SK-N-SH (cell line): ENCODE data around the gene PCDH18. TPM values are rescaled to one million over a fixed set of nuclear protein-coding genes. Genes with fewer than 3 reads are reported as not detected.
"Not testable (repeated sequence)": the region's sequence is repeated elsewhere in the genome, so short reads cannot be mapped to it uniquely, and the experiment has no call there.

Experiments
- CTCF ChIA-PET: fragments of 300-600, 350-600 bp; formaldehyde crosslinking; extraction: SDS; loops from one replicate; lab custom pipeline; 2021; lab: Yijun Ruan, JAX
- POLR2A ChIA-PET: fragments of 350-600 bp; sonication (Branson Sonifier 250); formaldehyde crosslinking; extraction: SDS; loops from one replicate; lab custom pipeline; 2020; ENCODE audit warnings: antibody characterized with exemption, inconsistent platforms; lab: Yijun Ruan, JAX
- DNase-seq: peaks from one replicate; pipeline ENCODE4 v3.0.0; 2012
- H2AFZ ChIP-seq: fragments of 200-600 bp; sonication (generic); 2 replicates; pipeline ENCODE4 v1.8.1; 2016; ENCODE audit warnings: antibody characterized with exemption, mild to moderate bottlenecking, low read depth
- H3F3A ChIP-seq: fragments of 200-600 bp; sonication (generic); replicated peaks from 2 replicates; pipeline ENCODE3; 2016; ENCODE audit warnings: antibody characterized with exemption, mild to moderate bottlenecking; ENCODE audit not compliant: insufficient read depth
- H3K27ac ChIP-seq, 2 experiments: fragments of 200-500 bp in 1 of 2; fragments of 200-600 bp in 1 of 2; sonication (Bioruptor generic) in 1 of 2; sonication (generic), shearing (Covaris generic) in 1 of 2; 2 replicates each; pipeline versions ENCODE4 v1.5.1 to v1.6.1; 2014 to 2016; ENCODE audit warnings: low read depth in 2 of 2, inconsistent platforms in 1 of 2, low read length in 1 of 2, mild to moderate bottlenecking in 1 of 2, mixed read lengths in 1 of 2
- H3K27me3 ChIP-seq: fragments of 200-600 bp; sonication (generic), shearing (Covaris generic); 2 replicates; pipeline ENCODE4 v1.6.1; 2016; ENCODE audit warnings: mixed run types; ENCODE audit not compliant: insufficient read depth
- H3K36me3 ChIP-seq, 2 experiments: fragments of 200-500 bp in 1 of 2; fragments of 200-600 bp in 1 of 2; sonication (Bioruptor generic) in 1 of 2; sonication (generic) in 1 of 2; replicated peaks in 1 of 2; 2 replicates each; pipeline versions ENCODE3 to v1.5.1; 2014 to 2016; ENCODE audit warnings: low read length in 1 of 2, mild to moderate bottlenecking in 1 of 2; ENCODE audit not compliant: insufficient read depth in 2 of 2, control insufficient read depth in 1 of 2
- H3K4me1 ChIP-seq, 2 experiments: fragments of 200-500 bp in 1 of 2; fragments of 200-600 bp in 1 of 2; sonication (Bioruptor generic) in 1 of 2; sonication (generic), shearing (Covaris generic) in 1 of 2; 2 replicates each; pipeline versions ENCODE4 v1.5.1 to v1.6.1; 2014 to 2016; ENCODE audit warnings: low read depth in 1 of 2, low read length in 1 of 2, mixed run types in 1 of 2; ENCODE audit not compliant: insufficient read depth in 2 of 2, control insufficient read depth in 1 of 2
- H3K4me2 ChIP-seq: fragments of 200-600 bp; sonication (generic), shearing (Covaris generic); 2 replicates; pipeline ENCODE4 v1.6.1; 2017; ENCODE audit warnings: mixed run types
- H3K4me3 ChIP-seq, 2 experiments: fragments of 200-500 bp in 1 of 2; fragments of 200-600 bp in 1 of 2; sonication (Bioruptor generic) in 1 of 2; sonication (generic), shearing (Covaris generic) in 1 of 2; 2 replicates each; pipeline versions ENCODE4 v1.5.1 to v1.8.1; 2014 to 2016; ENCODE audit warnings: low read depth in 2 of 2, inconsistent platforms in 1 of 2, low read length in 1 of 2, mild to moderate bottlenecking in 1 of 2, mixed read lengths in 1 of 2, moderate library complexity in 1 of 2
- H3K79me2 ChIP-seq: fragments of 200-600 bp; sonication (generic); 2 replicates; pipeline ENCODE4 v1.8.1; 2017; ENCODE audit warnings: mild to moderate bottlenecking; ENCODE audit not compliant: insufficient read depth
- H3K9ac ChIP-seq: fragments of 200-600 bp; sonication (generic); 2 replicates; pipeline ENCODE4 v1.6.1; 2017; ENCODE audit warnings: mixed run types
- H3K9me2 ChIP-seq: fragments of 200-600 bp; sonication (generic); 2 replicates; pipeline ENCODE4 v1.6.1; 2017; ENCODE audit warnings: mixed run types
- H3K9me3 ChIP-seq: fragments of 200-600 bp; sonication (generic); 2 replicates; pipeline ENCODE4 v1.6.1; 2017; ENCODE audit warnings: mixed run types, mild to moderate bottlenecking, moderate library complexity
- H4K20me1 ChIP-seq: fragments of 200-600 bp; sonication (generic); 2 replicates; pipeline ENCODE4 v1.6.1; 2017; ENCODE audit warnings: mild to moderate bottlenecking, mixed run types; ENCODE audit not compliant: insufficient read depth
- EP300 ChIP-seq, 2 experiments: IDR thresholded peaks; 2 replicates each; pipeline versions ENCODE4 v1.4.0 to v1.6.1; 2012; ENCODE audit warnings: borderline replicate concordance in 1 of 2, low read depth in 1 of 2, low read length in 1 of 2
- FOSL2 ChIP-seq: IDR thresholded peaks from 2 replicates; pipeline ENCODE4 v1.4.0; 2012; ENCODE audit warnings: low read depth, mild to moderate bottlenecking, moderate library complexity, borderline replicate concordance
- FOXM1 ChIP-seq: IDR thresholded peaks from 2 replicates; pipeline ENCODE4 v1.4.0; 2012; ENCODE audit warnings: low read depth, mild to moderate bottlenecking
- GATA2 ChIP-seq: sonication (generic); formaldehyde crosslinking; IDR thresholded peaks from 2 replicates; pipeline ENCODE4 v1.5.0; 2020; ENCODE audit warnings: mild to moderate bottlenecking, missing genetic modification reagents
- JUND ChIP-seq: IDR thresholded peaks from 2 replicates; pipeline ENCODE4 v1.4.0; 2012
- NFIC ChIP-seq: IDR thresholded peaks from 2 replicates; pipeline ENCODE4 v1.4.0; 2012; ENCODE audit warnings: borderline replicate concordance
- NRF1 ChIP-seq: IDR thresholded peaks from 2 replicates; pipeline ENCODE4 v1.6.1; 2012; ENCODE audit warnings: low read depth, mild to moderate bottlenecking, low read length
- RXRA ChIP-seq: IDR thresholded peaks from 2 replicates; pipeline ENCODE4 v1.4.0; 2012; ENCODE audit warnings: low read depth, mild to moderate bottlenecking, borderline replicate concordance
- SIN3A ChIP-seq: IDR thresholded peaks from 2 replicates; pipeline ENCODE4 v1.6.1; 2012; ENCODE audit warnings: low read depth, mild to moderate bottlenecking, low read length, moderate library complexity, borderline replicate concordance
- TCF12 ChIP-seq: IDR thresholded peaks from 2 replicates; pipeline ENCODE4 v1.4.0; 2012
- TEAD4 ChIP-seq: IDR thresholded peaks from 2 replicates; pipeline ENCODE4 v1.4.0; 2012; ENCODE audit warnings: mild to moderate bottlenecking, borderline replicate concordance; ENCODE audit not compliant: insufficient read depth
- YY1 ChIP-seq: IDR thresholded peaks from 2 replicates; pipeline ENCODE4 v1.4.0; 2012; ENCODE audit warnings: low read depth, mild to moderate bottlenecking
- WGBS: methylation state at CpG from one replicate; pipeline ENCODE4 v1.1.6; 2017; ENCODE audit warnings: low lambda C conversion rate; 5-methylcytosine and 5-hydroxymethylcytosine counted together
- polyA plus RNA-seq, 3 experiments: library from polyadenylated mRNA; depleted of rRNA; stranded (reverse); fragments of >200 nt; gene quantifications; 2 replicates each; pipeline ENCODE4 v1.2.3, GENCODE V29; 2012
- TF ChIP-seq, protein P1 (sequence below): IDR thresholded peaks from 2 replicates; pipeline ENCODE4; 2012
- TF ChIP-seq, protein P2 (sequence below): IDR thresholded peaks from 2 replicates; pipeline ENCODE4 v1.4.0; 2012; ENCODE audit warnings: low read depth

The PCDH18 gene
- polyA plus RNA-seq, 1 of the 3 experiments (the other 2 are of a cell fraction), result 25.0 TPM

DNA sequence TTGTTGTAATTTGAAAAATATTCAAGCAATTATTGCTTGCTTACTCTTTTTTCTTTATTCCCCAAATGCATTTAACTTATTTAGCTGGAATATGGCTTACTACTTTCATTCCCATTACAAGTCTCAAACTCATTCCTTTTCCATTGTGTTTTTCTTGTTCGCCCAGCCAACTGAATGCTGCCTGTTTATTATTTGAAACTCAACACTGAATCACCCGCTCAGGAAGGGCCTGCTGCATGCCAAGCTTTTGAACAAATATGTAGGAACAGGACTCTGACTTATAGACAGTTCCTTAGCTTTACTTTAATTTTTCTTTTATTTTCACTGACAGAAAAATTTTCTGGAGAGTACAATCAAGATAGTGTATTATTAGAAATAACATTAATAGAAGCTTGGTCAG lies 12.9 kb downstream of the PCDH18 start:
- no peak for DNase-seq
- CTCF ChIA-PET, result interaction anchor here (1.0 to 1.1 kb wide), 2 partner anchors 11 to 13 kb away, joined by 4 read pairs; partner anchors contain the start of gene PCDH18
- WGBS, result 9% methylated on average over 2 of the region's 2 CpGs
- TF ChIP-seq, protein P1, sequence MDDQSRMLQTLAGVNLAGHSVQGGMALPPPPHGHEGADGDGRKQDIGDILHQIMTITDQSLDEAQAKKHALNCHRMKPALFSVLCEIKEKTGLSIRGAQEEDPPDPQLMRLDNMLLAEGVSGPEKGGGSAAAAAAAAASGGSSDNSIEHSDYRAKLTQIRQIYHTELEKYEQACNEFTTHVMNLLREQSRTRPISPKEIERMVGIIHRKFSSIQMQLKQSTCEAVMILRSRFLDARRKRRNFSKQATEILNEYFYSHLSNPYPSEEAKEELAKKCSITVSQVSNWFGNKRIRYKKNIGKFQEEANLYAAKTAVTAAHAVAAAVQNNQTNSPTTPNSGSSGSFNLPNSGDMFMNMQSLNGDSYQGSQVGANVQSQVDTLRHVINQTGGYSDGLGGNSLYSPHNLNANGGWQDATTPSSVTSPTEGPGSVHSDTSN, result peak; percentile 64
- TF ChIP-seq FOXM1 (peak; percentile 76), TCF12 (peak; percentile 85), YY1 (no peak), SIN3A (0 out of 2 replicates have a peak, but pooled peaks have one; percentile 42), RXRA (no peak), EP300 (IDR thresholded peaks at IDR 0.05; ENCODE audit: borderline replicate concordance in 1 of 2, low read depth in 1 of 2, low read length in 1 of 2) (peak; percentile 12 to 68; a peak in 2 of 4 replicates), TEAD4 (peak; percentile 57; the same call in 1 of the 2 replicates), JUND (peak; percentile 41; the same call in 1 of the 2 replicates), NRF1 (no peak), GATA2 (CRISPR knock-in tag) (no peak), NFIC (peak; percentile 74), FOSL2 (peak; percentile 49; the same call in 1 of the 2 replicates)
- TF ChIP-seq, protein P2, sequence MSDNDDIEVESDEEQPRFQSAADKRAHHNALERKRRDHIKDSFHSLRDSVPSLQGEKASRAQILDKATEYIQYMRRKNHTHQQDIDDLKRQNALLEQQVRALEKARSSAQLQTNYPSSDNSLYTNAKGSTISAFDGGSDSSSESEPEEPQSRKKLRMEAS, result peak; percentile 47; the same call in 1 of the 2 replicates
- no peak overlapping the region for H3K4me3 ChIP-seq
- H3K27me3 ChIP-seq, result no peaks in the 10 kb centered on the region
- H3K4me2 ChIP-seq, result peak overlapping the region; percentile 33
- peaks cover 48 to 56% of the 10 kb centered on the region in 2 experiments for H3K36me3 ChIP-seq
- peak overlapping the region; percentile 29; the same call in 1 of the 2 replicates for H3K9ac ChIP-seq
- H3F3A ChIP-seq, result peaks cover 46% of the 10 kb centered on the region
- POLR2A ChIA-PET, result interaction anchor here (1.1 kb wide), 1 partner anchor 13 kb away, joined by 3 read pairs; the partner anchor contains the start of gene PCDH18
- H3K27ac ChIP-seq, result peak overlapping the region; percentile 72 to 79
- H3K79me2 ChIP-seq, result peaks cover 36% of the 10 kb centered on the region
- peaks cover 3 to 13% of the 10 kb centered on the region in 2 experiments; a peak in 3 of 4 replicates for H3K4me1 ChIP-seq
- no peaks in the 10 kb centered on the region for H4K20me1 ChIP-seq
- no peak overlapping the region for H2AFZ ChIP-seq
- H3K9me2 ChIP-seq, result no peaks in the 10 kb centered on the region
- H3K9me3 ChIP-seq, result no peaks in the 10 kb centered on the region

DNA sequence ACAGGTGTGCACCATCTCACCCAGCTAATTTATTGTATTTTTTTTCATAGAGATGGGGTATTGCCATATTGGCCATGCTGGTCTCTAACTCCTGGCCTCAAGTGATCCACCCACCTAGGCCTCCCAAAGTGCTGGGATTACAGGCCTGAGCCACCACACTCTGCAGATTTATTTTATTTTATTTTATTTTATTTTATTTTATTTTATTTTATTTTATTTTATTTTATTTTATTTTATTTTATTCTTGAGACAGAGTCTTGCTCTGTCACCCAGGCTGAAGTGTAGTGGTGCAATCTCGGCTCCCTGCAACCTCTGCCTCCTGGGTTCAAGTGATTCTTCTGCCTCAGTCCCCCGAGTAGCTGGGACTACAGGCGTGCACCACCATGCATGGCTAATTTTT lies 15.0 kb downstream of the PCDH18 start:
- POLR2A ChIA-PET, H3K27me3 ChIP-seq: not testable (repeated sequence)

More for the DNA sequence above, 15.0 kb downstream of the PCDH18 start:
- H3K4me2 ChIP-seq, H4K20me1 ChIP-seq, H3K4me1 ChIP-seq, H3K4me3 ChIP-seq, H3K9me2 ChIP-seq, H3K27ac ChIP-seq, H3K9ac ChIP-seq, DNase-seq, H3K9me3 ChIP-seq, H2AFZ ChIP-seq: not testable (repeated sequence)
- WGBS, result 94% methylated on average over 3 of the region's 3 CpGs
- peaks cover 18% of the 10 kb centered on the region for H3K79me2 ChIP-seq
- peaks cover 46% of the 10 kb centered on the region for H3F3A ChIP-seq
- CTCF ChIA-PET, result interaction anchor here (0.8 to 1.1 kb wide), 2 partner anchors 13 kb away, joined by 3 read pairs; no protein-coding TSS in a partner anchor
- peaks cover 30 to 36% of the 10 kb centered on the region in 2 experiments for H3K36me3 ChIP-seq
